ENCODE data around the gene ZNF554.

ZNF554 gene

DNA sequence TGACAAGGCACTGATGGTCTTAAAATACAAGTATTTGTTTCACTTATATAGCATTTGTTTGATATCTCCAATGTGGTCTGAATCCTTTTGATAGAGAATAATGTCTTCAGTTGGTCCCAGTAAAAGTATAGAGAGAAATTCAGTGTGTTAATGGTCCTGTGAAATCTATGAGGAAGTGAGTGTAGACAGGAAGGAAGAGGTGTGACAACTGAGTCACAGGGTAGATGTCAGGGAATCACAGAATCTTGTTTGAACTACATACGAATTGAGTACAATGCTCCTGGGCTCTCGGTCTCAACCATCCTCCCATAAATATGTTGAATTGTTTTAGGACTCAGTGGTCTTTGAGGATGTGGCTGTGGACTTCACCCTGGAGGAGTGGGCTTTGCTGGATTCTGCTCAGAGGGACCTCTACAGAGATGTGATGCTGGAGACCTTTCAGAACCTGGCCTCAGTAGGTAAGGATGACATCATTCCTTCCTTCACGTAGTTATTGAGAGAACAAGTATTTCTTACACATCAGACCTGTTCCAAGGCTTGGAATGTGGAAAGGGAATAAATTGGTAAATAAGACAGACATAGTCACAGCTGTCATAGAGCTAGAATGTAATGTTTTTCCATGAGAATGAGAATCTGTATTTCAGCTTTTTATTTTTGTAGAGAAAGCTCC lies 30.7 kb downstream of the ZNF554 start:
- no peak for TF ChIP-seq YY1 (IDR thresholded peaks at IDR 0.05; ENCODE audit: insufficient read depth, insufficient read length)
- no peak for TF ChIP-seq ZNF274 (IDR thresholded peaks at IDR 0.05; ENCODE audit: low read depth, low read length)
- TF ChIP-seq SUZ12 (IDR thresholded peaks at IDR 0.05; ENCODE audit: extremely low read depth, insufficient read depth, insufficient read length) = no peak
- H3K9ac ChIP-seq (ENCODE audit: insufficient read length, low read depth) = no peak overlapping the region
- H3K36me3 ChIP-seq (ENCODE audit: insufficient read depth, insufficient read length, low read length) = peaks cover 61% of the 10 kb centered on the region

DNA sequence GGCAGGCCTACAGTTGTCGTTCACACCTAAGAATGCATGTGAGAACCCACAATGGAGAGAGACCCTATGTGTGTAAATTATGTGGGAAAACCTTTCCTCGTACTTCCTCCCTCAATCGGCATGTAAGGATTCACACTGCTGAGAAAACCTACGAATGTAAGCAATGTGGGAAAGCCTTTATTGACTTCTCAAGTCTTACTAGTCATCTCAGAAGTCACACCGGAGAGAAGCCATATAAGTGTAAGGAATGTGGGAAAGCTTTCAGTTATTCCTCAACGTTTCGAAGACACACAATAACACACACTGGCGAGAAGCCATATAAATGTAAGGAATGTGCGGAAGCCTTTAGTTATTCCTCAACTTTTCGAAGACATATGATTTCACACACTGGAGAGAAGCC lies 32.9 kb downstream of the ZNF554 start:
- Histone ChIP-seq H3K4me1 (ENCODE audit: insufficient read depth, insufficient read length) (no peaks in the 10 kb centered on the region), H3K9ac (ENCODE audit: insufficient read length, low read depth) (no peak overlapping the region), H3K36me3 (ENCODE audit: insufficient read depth, insufficient read length, low read length) (peaks cover 51% of the 10 kb centered on the region), H3K27me3 (ENCODE audit: insufficient read depth, insufficient read length) (no peaks in the 10 kb centered on the region), H3K4me3 (ENCODE audit: insufficient read length, low read depth) (no peak overlapping the region), H3K9me3 (ENCODE audit: insufficient read depth, low read length) (peaks cover 76% of the 10 kb centered on the region)
- TF ChIP-seq SUZ12 (IDR thresholded peaks at IDR 0.05; ENCODE audit: extremely low read depth, insufficient read depth, insufficient read length) (no peak), ZNF274 (IDR thresholded peaks at IDR 0.05; ENCODE audit: low read depth, low read length) (no peak), YY1 (IDR thresholded peaks at IDR 0.05; ENCODE audit: insufficient read depth, insufficient read length) (no peak)
- no peak for DNase-seq (ENCODE audit: low read depth, low spot score)

More for the DNA sequence above, 30.7 kb downstream of the ZNF554 start:
- no peak overlapping the region for H3K4me3 ChIP-seq (ENCODE audit: insufficient read length, low read depth)
- H3K27me3 ChIP-seq (ENCODE audit: insufficient read depth, insufficient read length) = no peaks in the 10 kb centered on the region
- DNase-seq (ENCODE audit: low read depth, low spot score) = no peak
- peaks cover 83% of the 10 kb centered on the region for H3K9me3 ChIP-seq (ENCODE audit: insufficient read depth, low read length)
- H3K4me1 ChIP-seq (ENCODE audit: insufficient read depth, insufficient read length) = no peaks in the 10 kb centered on the region

DNA sequence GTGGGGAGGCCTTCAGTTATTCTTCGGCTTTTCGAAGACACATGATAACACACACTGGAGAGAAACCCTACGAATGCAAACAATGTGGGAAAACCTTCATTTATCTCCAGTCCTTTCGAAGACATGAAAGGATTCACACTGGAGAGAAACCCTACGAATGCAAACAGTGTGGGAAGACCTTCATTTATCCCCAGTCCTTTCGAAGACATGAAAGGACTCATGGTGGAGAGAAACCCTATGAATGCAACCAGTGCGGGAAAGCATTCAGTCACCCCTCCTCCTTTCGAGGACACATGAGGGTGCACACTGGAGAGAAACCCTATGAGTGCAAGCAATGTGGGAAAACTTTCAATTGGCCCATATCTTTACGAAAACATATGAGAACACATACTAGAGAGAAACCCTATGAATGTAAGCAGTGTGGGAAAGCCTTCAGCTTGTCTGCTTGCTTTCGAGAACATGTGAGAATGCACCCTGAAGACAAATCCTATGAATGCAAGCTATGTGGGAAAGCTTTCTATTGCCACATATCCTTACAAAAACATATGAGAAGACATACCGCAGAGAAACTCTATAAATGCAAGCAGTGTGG lies 33.4 kb downstream of the ZNF554 start:
- Histone ChIP-seq H3K9ac (ENCODE audit: insufficient read length, low read depth) (no peak overlapping the region), H3K4me1 (ENCODE audit: insufficient read depth, insufficient read length) (no peaks in the 10 kb centered on the region), H3K27me3 (ENCODE audit: insufficient read depth, insufficient read length) (no peaks in the 10 kb centered on the region), H3K36me3 (ENCODE audit: insufficient read depth, insufficient read length, low read length) (peaks cover 51% of the 10 kb centered on the region), H3K9me3 (ENCODE audit: insufficient read depth, low read length) (peaks cover 76% of the 10 kb centered on the region), H3K4me3 (ENCODE audit: insufficient read length, low read depth) (no peak overlapping the region)
- no peak for DNase-seq (ENCODE audit: low read depth, low spot score)
- TF ChIP-seq YY1 (IDR thresholded peaks at IDR 0.05; ENCODE audit: insufficient read depth, insufficient read length) = no peak
- TF ChIP-seq SUZ12 (IDR thresholded peaks at IDR 0.05; ENCODE audit: extremely low read depth, insufficient read depth, insufficient read length) = no peak

DNA sequence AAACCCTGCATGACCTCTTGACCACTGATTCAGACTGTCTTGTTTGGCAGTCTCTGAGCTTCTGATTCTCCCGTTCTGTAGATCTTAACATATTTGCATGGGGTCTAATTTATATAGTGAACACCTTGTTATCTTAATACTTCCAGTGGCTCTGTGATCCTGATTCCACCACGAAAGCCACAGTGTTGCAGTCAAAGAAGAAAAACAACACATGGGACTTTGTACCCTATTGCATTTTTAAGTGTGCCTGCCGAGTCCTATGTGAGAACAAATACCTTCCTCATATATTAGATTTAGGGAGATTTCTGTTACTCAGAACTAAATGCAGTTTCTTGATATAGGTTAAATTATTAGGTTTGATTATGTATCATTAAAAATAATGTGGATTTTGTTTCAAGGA lies 35.2 kb downstream of the ZNF554 start:
- Histone ChIP-seq H3K9ac (ENCODE audit: insufficient read length, low read depth) (no peak overlapping the region), H3K4me1 (ENCODE audit: insufficient read depth, insufficient read length) (no peaks in the 10 kb centered on the region), H3K9me3 (ENCODE audit: insufficient read depth, low read length) (peaks cover 65% of the 10 kb centered on the region), H3K36me3 (ENCODE audit: insufficient read depth, insufficient read length, low read length) (peaks cover 51% of the 10 kb centered on the region), H3K4me3 (ENCODE audit: insufficient read length, low read depth) (no peak overlapping the region), H3K27me3 (ENCODE audit: insufficient read depth, insufficient read length) (no peaks in the 10 kb centered on the region)
- no peak for TF ChIP-seq YY1 (IDR thresholded peaks at IDR 0.05; ENCODE audit: insufficient read depth, insufficient read length)
- TF ChIP-seq SUZ12 (IDR thresholded peaks at IDR 0.05; ENCODE audit: extremely low read depth, insufficient read depth, insufficient read length) = no peak
- no peak for TF ChIP-seq ZNF274 (IDR thresholded peaks at IDR 0.05; ENCODE audit: low read depth, low read length)
- DNase-seq (ENCODE audit: low read depth, low spot score) = no peak

DNA sequence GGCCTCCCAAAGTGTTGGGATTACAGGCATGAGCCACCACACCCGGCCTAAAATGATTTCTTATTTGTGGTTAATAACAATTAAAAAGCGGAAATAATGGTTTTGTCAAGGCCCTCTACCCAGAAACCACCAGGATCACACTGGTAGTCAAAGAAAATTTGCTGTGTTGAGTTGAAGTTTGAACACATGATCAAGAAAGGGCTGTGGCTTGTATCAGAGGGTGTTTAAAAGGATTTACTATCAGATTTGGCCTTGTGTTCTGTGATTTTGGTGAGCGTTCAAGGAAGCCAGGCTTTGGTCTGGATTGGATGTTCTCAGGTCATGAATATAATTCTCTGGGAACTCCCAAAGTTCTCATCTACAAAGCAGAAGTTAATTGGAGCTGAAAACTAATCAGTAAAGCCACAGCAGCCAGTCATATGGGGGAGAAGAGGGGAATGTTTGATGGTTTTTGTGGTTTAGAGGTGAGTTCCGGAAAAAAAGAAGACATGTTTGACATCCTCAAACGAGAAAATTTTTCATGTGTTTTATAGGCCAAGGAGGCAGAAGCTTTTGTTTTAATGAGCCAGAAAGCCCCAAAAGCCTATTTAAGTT lies 36.9 kb downstream of the ZNF554 start:
- peaks cover 50% of the 10 kb centered on the region for H3K9me3 ChIP-seq (ENCODE audit: insufficient read depth, low read length)
- TF ChIP-seq ZNF274 (IDR thresholded peaks at IDR 0.05; ENCODE audit: low read depth, low read length) = no peak
- no peak for TF ChIP-seq SUZ12 (IDR thresholded peaks at IDR 0.05; ENCODE audit: extremely low read depth, insufficient read depth, insufficient read length)
- no peak for TF ChIP-seq YY1 (IDR thresholded peaks at IDR 0.05; ENCODE audit: insufficient read depth, insufficient read length)

DNA sequence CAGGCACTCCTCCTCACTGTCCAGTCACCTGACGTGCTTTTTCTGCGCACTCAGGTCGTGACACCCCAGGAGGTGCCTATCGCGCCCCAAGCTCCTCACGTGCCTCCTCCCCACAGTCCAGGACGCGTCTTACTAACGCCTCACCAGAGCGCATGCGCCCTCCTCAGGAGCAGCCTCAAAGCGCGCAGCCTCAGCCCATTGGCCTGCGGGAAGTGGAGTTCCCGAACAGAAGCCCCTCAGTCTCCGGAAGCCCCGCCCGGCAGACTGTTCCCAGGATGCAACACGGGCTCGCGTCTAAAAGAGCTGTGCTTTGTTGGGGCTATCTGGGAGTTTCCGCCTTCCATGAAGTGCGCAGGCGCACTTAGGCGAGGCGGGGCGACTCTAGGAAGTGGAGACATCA lies 39.2 kb downstream of the ZNF554 start:
- Histone ChIP-seq H3K36me3 (ENCODE audit: insufficient read depth, insufficient read length, low read length) (peaks cover 12% of the 10 kb centered on the region), H3K4me3 (ENCODE audit: insufficient read length, low read depth) (no peak overlapping the region), H3K9me3 (ENCODE audit: insufficient read depth, low read length) (peaks cover 26% of the 10 kb centered on the region), H3K4me1 (ENCODE audit: insufficient read depth, insufficient read length) (no peaks in the 10 kb centered on the region), H3K27me3 (ENCODE audit: insufficient read depth, insufficient read length) (no peaks in the 10 kb centered on the region), H3K9ac (ENCODE audit: insufficient read length, low read depth) (no peak overlapping the region)
- TF ChIP-seq ZNF274 (IDR thresholded peaks at IDR 0.05; ENCODE audit: low read depth, low read length) = no peak
- no peak for TF ChIP-seq YY1 (IDR thresholded peaks at IDR 0.05; ENCODE audit: insufficient read depth, insufficient read length)
- no peak for TF ChIP-seq SUZ12 (IDR thresholded peaks at IDR 0.05; ENCODE audit: extremely low read depth, insufficient read depth, insufficient read length)
- no peak for DNase-seq (ENCODE audit: low read depth, low spot score)

More for the DNA sequence above, 36.9 kb downstream of the ZNF554 start:
- Histone ChIP-seq H3K9ac (ENCODE audit: insufficient read length, low read depth) (no peak overlapping the region), H3K27me3 (ENCODE audit: insufficient read depth, insufficient read length) (no peaks in the 10 kb centered on the region), H3K4me1 (ENCODE audit: insufficient read depth, insufficient read length) (no peaks in the 10 kb centered on the region), H3K4me3 (ENCODE audit: insufficient read length, low read depth) (no peak overlapping the region), H3K36me3 (ENCODE audit: insufficient read depth, insufficient read length, low read length) (peaks cover 35% of the 10 kb centered on the region)
- no peak for DNase-seq (ENCODE audit: low read depth, low spot score)

- DNase-seq (ENCODE audit: low read depth, low spot score) = no peak
- no peak for TF ChIP-seq SUZ12 (IDR thresholded peaks at IDR 0.05; ENCODE audit: extremely low read depth, insufficient read depth, insufficient read length)
- Histone ChIP-seq H3K36me3 (ENCODE audit: insufficient read depth, insufficient read length, low read length) (no peaks in the 10 kb centered on the region), H3K9ac (ENCODE audit: insufficient read length, low read depth) (no peak overlapping the region), H3K9me3 (ENCODE audit: insufficient read depth, low read length) (peaks cover 9% of the 10 kb centered on the region; the same call in 1 of the 2 replicates), H3K27me3 (ENCODE audit: insufficient read depth, insufficient read length) (no peaks in the 10 kb centered on the region), H3K4me1 (ENCODE audit: insufficient read depth, insufficient read length) (no peaks in the 10 kb centered on the region), H3K4me3 (ENCODE audit: insufficient read length, low read depth) (no peak overlapping the region)
Measured at GRCh38 chr19:2863816-2864215, 44.1 kb downstream of the ZNF554 start.

All from NT2/D1 (cell line).